Activated T-helper 1 cell treated with Interleukin-2 at 50 U/mL for 16 hours (primary cell): Measurements from ENCODE around the gene TMEM235.
"Not testable (repeated sequence)": the region's sequence is repeated elsewhere in the genome, so short reads cannot be mapped to it uniquely, and the experiment has no call there.

Source experiments
- DNase-seq: peaks from one replicate; pipeline ENCODE4 v3.0.0-alpha.2; 2020; ENCODE audit warnings: low read depth

Gene TMEM235

DNA sequence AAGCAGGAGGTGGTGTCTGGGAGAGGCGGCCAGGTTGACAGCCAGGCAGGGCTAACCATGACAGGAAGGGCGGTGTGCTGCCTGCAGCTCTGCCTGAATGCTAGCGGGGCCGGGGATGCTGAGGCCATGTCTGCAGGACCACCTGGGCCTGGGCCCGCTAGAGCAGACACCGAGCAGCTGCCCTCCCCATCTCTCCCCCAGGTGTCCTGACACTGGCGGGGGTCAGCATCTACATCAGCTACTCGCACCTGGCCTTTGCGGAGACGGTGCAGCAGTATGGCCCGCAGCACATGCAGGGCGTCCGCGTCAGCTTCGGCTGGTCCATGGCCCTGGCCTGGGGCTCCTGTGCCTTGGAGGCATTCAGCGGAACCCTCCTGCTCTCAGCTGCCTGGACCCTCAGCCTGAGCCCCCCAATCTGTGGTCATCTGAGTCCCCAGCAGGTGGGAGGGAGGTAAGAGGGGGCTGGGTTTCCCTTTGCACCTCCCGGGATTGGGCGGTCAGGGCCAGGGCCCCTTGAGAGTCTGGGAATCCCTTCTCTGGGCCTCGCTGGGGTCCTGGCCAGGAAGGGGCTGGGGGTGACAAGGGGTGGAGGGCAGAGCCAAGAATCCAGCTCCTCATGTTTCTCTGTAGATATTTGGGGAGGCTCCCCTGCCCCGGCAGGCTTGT, 7.5 kb downstream of the TMEM235 start:
- no peak for DNase-seq

DNA sequence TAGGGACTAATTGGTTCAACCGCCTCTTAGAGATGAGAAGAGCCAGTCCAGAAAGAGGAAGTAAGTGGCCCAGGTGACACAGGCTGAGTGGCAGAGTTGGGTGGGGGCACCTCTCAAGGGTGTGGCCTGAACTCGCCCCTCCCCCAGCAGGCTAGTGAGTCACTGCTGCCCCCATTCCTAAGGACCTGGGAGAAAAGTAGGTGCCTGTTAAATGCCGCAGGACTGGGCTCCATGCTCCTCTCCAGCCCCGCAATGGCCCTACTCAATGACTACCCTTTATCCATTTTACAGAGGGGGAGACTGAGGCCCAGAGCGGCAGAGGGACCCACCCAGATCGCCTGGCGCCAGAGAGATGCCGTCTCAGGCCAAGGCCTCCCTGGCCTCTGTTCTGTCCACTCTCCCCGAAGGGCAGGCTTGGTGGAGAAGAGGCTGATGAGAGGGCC, 8.1 kb downstream of the TMEM235 start:
- no peak for DNase-seq

DNA sequence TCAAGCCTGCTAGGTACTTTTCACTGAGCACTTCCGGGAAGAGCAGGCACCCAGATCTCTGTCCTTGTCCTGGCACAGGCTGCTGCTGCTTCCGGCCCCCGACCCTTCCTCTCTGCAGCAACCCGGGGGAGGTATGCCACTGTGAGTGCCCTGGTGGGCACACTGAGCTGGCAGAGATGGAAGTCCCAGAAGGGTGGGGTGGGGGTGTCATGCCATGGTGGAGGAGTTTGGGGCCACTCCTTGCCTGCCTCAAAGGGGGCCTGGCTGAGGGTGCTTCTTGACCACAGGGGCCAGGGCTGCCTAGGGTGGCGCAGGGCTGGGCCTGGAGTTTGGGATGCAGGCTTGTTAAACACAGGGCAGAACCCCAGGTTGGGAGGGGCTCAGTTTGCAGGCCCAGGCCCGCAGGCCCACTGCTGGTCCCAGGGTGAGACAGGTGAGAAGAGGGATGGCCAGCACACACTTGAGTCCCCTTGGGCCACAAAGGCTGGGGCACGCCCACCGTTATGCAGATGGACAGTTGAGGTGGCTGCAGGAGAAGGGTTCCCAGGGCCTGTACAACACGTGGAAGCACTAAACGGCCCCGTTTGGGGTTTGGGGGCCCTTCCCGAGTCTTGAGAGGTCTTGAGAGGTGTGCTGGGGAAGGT, 8.7 kb downstream of the TMEM235 start:
- no peak for DNase-seq

DNA sequence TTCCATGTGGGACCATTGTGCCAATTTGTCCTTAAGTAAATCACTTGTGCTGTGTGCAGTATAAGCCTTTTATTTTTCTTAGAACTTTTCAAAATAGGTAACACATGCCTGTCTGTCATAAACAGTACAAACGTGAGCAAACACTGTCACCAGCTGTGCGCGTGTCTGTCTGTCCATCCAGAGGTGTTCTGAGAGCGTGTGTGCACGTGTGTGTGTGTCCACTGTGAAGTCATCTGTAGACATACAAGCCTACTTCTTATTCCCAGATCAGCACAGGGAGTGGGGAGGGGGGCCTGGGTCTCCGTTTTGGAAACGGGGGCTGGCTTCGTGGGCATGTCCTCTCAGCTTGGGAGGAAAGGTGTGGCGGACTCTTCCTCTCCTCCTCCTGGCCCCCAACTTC, 9.4 kb downstream of the TMEM235 start:
- DNase-seq = no peak

DNA sequence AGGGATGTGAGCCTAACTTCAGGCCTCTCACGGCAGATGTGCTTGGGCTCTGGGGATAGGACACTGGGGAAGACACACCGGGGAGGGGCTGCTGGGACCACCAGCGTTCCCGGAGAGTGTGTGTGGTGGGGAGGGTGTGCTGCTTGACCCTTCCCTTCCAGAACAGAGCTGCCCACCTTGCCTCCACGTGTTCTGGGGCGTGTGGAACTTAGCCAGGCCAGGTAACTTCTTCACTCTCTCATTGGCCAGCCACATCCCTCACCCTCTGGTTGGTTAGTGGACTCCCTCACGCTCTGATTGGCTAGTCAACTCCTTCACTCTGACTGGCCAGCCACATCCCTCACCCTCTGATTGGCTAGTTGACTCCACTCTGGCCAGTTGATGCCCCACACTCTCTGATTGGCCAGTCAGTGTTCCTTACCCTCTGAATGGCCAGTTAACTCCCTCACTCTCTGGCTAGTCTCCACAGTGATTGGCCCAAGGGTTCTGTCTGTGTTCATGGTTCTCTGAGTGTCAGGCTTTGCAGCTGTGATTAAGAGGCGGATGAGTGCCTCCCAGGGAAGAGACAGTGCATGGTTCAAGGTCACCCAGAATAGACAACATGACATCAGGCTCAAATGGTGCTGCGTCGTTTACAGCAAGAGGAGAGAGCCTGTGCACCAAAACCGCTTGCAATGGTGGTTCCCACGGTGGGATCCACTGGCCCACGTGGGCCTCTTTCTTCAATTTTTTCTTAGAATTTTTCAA, 10.0 kb downstream of the TMEM235 start:
- no peak for DNase-seq

DNA sequence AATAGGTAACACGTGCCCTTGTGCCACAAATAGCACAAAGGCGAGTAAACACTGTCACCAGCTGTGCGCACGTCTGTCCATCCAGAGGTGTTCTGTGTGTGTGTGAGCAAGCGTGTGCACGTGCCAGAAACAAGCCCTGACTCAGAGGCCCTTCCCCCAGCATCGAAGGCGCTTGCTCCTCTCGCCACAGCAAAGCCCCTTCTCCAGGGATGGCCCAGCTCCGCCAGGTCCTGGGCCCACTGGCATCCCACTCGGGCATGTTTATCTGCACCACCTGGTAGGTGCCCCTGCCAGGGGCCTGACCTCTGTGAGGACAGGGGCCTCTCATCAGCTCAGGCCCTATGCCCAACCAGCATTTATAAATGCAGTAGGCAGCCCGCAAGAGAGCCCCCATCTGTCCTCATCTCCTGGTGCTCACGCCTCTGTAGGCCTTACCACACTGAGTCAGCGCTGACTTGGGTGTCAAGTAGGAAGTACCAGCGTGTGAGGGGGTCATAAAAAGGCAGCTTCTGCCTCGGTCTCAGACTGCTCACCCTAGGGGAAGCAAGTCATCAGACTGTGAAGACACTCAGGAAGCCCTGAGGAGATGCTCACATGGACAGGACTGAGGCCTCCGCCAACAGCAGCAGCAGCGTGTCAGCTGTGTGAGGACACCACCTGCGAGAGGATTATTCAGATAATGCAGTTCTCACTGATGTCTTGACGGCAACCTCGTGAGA, 10.8 kb downstream of the TMEM235 start:
- DNase-seq = no peak

DNA sequence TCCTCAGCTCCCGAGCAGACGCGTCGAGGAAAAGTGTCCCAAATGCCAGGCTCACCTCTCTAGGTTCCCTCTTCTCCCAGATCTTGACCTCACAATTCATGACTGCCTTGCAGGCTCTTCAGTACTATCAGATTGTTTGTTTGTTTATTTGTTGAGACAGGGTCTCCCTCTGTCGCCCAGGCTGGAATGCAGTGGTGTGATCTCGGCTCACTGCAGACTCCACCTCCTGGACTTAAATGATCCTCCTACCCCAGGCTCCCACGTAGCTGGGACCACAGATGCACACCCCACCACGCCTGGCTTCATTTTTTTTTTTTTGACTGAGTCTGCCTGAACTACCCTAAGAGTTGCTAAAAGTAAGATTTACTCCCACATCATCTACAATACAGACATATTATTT, 15.9 kb downstream of the TMEM235 start:
- DNase-seq = no peak

DNA sequence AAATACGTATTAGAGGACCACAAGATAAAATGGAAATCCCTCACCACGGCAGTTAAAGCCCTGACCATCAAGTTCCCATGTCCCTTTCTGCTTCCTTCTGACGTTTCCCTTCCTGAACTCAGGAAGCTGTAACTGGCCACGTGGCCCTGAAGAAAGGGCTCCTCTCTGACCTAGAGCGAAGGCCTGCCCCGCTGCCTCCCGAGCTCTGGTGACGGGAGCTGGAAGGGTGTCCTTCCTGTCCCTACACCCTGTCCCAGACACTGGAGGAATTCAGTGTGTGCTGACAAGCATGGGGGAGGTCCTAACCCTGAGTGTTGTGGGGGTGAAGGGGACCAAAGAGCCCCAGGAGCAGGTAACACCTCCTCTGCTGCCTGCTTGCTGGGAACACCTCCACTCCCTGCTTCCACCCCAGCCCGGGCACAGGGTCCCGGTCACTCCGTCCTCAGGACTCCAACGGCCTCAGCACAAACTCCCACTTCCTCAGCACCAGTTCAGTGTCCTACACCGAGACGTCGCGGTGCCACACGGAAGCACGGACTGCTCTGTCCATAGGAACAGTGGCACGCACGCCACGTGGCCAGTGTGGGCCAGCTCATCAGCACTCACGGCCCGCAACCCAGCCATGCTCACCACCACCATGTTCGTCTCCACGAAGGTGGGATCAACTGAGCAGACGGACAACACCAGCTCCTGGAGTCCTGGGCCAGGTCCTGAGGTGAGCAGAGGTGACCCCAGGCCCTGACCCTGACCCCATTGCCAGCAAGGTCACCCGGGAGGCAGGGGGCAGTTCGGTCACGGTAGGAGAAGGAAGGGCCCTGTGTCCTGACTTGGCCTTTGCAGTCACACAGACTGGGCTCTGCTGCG, 16.9 kb downstream of the TMEM235 start:
- no peak for DNase-seq

DNA sequence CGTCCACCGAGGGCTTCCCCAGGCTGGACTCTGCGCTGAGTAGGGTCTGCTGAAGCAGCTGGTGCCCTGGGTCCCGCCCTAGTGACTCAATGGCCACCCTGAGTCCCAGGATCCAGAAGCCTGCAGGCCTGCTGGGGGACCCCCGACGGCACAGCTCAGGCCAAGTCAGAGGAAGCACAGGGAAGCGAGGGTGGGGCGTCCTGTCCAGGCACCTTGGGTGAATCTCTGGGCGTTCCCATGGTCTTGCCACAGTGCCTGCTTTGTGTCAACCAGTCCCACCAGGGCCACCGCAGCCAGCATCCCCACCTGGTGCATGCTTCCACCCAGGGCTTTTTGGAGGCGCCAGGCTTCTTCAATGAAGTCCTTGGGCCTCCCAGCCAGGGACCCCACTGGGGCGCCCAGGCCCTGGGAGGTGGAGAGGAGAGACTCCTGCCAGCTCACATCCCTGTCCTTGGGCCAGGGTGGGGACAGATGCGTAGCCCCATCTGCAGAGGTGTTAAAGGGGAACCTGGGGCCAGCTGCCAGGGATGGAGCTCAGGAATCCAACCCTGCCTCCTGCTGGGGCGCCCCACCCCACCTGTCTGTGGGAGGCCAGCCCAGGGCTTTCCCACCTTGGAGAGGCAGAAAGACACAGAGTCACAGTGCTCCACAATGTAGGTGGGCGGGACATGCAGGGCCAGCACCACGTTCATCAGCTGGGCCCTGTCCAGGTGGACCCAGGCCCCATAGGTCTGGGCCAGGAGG, 17.8 kb downstream of the TMEM235 start:
- no peak for DNase-seq

DNA sequence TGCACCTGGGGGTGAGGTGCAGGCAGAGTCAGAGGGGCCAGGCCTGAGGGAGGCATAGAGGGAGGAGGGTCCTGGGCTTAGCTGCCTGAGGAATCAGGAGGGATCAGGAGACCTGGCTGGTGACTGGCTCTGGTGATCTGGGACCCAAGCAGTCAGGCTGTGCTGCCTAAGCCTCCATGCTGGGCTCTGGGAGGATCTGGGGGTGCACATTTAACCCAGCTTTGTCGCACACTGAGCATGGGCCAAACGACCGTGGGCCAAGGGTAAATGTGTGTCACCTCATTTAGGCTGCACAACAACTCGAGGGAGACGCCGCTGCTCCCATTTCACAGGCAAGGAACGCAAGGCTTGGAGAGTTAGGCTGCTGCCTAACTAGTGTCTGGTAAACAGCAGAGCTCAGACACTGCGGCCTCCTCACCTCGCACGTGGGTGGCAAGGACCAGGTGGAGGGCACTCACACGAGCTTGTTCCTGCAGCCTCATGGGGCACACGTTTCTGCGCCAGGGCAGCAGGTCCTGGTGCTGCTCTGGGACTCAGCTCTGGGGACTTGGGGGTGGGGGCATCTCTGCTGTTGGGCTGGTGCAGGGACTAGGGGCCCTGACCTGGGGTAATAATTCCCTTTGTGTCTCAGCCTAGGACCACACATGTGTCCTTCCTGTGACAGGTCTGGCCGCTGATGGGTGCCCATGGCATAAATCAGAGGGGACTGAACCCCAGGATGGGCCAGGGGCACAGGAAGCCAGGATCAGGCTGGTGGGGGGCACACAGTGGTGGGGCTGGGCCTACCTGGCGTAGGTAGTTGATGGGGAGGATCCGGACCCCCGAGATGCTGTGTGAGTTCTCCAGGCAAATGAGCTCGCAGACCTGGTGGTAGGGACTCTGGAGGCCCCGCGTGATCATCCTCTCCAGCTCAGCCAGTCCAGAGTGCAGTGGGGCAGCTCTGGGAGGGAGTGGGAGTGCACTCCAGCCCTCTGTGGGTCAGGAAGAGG, 18.7 kb downstream of the TMEM235 start:
- DNase-seq = no peak

DNA sequence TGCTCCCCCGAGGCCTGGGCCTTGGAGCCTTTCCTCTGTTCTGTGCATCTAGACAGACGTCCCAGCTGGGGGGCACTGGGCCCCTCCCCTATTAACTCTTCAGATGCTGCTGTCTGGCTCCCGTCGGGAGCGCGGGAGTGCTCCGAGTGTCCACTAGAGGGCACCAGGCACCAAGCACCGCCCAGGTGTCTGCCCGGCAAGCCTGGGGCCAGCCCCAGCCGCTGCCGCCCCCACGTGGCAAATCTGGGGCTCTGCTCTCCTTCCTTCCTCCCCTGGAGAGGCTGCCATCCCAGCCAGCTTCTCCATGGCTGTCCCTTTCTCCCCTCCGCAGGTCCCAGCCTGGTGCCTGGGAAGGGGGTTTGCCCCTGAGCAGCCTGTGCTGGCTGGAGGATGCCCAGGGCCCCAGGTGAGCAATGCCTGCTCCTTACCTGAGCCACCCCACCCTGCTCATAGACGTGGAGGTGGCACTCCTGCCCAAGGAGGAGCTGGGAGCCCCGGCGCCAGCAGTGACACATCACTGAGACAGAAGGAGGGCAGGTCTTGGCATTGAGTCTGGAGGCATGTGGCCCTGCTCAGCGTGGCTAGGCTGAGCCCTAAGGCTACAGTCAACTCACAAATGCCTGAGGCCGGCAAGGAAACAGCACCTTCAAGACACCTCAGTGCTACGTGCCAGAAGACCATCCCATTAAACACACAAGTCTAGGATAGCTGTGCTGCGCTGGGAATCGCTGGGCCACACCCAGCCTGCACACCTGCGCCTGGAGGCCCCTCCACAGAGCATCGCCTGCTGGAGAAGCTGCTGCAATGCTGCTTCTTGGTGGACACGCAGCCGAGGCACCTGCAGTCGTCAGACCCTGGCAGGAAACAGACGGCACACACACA, 19.7 kb downstream of the TMEM235 start:
- DNase-seq = peak; percentile 76

DNA sequence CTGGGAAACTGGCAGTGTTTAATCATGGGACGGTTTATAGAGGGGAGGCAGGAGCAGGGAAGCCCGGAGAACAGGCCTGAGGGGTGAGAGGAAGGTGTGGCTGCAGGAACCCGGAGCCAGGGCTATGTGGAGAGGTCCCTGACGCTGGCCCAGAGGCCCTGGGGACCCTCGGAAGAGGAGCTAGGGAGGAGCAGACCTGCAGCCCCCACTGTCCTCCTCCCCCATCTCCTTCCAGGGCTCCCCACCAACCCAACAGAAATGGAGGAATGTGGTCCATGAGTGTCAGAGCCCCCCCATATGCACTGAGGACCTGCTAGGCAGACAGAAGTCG, 20.3 kb downstream of the TMEM235 start:
- DNase-seq = no peak

DNA sequence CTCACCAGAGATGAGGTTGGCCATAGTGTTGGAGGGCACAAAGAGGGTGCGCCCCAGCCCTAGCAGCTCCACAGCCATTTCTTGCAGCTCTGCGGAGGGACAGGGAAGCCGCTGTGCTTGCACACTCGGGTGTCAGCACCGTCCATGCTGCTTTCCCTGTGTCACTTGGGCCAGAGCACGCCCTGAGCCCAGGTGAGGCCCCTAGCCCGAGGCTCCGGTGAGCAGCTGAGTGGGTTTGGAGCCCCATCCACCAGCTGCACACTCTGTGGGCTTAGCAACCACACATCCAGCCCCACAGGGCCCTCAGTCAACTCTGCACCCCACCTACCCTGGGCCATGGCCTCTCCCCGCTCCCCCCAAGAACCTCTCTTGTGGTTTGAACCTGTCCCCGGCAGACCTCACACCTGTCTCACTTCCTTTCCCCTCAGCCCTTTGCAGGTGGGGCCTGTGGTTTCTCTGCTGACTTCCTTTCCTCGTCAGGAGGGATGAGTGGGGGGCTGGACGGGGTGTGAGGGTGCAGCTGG, 20.7 kb downstream of the TMEM235 start:
- DNase-seq = peak; percentile 74

DNA sequence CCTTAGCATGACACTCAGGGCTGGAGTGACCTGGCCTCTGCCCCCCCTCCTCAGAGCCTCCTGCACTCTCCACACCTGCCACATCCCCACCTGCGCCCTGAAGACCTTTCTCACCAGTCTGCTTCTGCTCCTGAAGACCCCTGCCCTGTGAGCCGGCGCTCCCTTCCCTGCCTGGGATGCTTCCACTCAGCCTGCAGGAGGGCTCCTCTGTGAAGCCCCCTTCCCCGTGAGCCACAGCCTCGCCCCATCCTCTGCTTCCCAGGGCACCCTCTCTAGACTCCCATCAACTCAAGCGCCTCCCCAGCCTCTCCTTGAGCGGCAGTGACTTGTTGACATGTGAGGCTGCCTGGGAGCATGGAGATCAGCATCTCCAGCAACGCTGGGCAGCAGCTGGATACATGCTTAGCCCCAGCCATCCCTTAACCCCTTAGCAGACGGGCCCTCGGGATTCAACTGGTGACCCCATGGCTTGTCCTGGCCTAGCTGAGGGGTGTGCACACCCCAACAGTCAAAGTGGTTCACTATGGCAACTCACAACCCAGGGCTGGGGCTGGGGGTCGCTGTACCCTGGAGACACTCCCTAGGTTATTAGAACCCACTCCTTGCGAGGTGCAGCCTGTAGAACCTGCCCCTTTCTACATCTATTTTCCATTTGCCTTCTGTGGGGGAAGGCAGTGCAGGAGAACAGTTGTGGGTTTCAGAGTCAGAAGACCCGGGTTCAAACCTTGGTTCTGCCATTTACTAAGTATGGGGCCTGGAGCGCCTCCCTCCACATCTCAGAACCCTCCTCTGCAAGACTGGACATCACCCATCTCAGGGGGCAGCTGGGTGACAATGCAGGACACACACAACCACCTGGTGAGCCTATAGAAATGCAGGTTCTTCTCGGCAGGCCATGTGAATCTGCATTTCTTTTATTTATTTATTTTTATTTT, 21.5 kb downstream of the TMEM235 start:
- no peak for DNase-seq

DNA sequence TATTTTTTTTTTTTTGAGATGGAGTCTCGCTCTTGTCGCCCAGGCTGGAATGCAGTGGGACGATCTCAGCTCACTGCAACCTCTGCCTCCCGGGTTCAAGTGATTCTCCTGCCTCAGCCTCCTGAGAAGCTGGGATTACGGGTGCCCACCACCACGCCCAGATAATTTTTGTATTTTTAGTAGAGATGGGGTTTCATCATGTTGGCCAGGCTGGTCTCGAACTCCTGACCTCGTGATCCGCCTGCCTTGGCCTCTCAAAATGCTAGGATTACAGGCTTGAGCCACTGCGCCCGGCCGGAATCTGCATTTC, 22.2 kb downstream of the TMEM235 start:
- DNase-seq = not testable (repeated sequence)

DNA sequence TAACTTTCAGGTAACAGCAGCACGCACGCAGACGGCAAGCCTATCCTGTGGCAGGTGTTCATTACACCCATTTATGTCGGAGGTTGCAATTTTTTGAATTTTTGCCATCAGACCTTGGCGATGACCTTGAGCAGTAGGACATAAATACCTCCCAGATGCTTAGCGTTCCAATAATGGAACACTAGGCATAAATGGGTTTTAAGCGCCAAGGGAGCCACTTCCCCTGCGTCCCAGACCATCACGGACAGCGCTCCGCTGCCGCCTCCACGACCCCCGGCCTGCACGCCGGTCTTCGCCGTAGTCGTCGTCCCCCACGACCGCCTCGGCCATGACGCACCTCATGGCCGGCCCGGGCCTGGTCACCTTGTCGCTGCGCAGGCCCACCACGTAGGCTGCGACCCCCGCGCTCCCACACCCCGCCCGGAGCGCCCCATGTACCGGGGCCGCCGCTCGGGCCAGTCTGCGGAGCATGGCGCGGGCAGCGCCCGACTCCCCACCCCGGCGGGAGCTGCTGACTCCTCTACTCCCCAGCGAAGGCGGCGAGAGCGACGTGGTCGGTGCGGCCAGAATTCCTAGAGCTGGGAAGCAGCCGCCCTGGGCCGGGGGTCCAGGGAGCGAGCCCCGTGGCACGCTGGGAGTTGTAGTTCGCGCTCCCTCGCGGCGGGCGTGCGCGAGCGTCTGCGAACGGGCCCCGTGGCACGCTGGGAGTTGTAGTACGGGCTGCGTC, 22.7 kb downstream of the TMEM235 start:
- DNase-seq = peak; percentile 68
